Upper lobe of left lung (tissue), 6 donors: ENCODE data around the gene OXCT1. TPM values are rescaled to one million over a fixed set of nuclear protein-coding genes. Genes with fewer than 3 reads are reported as not detected.
A peak's percentile ranks its signal among the peaks of the same experiment; 100 is the strongest.

Experiments
- ATAC-seq, 2 donors: fragments of 200-7000 bp; cut with Tn5 transposase; one replicate each; pipeline ENCODE4 v1.9.1; 2022; ENCODE audit warnings: mild to moderate bottlenecking in 2 of 2, moderate library complexity in 2 of 2; ENCODE audit not compliant: low FRiP score in 2 of 2
- DNase-seq, 2 donors: peaks; one replicate each; pipeline ENCODE4 v3.0.0-alpha.2; 2019 to 2020
- H3K27ac ChIP-seq, 4 donors: fragments of 200-600 bp; sonication (generic); one replicate each; pipeline ENCODE4 v1.5.1; 2016 to 2019
- H3K27me3 ChIP-seq, 4 donors: fragments of 200-600 bp; sonication (generic); one replicate each; pipeline ENCODE4 v1.5.1; 2017 to 2019
- H3K36me3 ChIP-seq, 4 donors: fragments of 200-600 bp; sonication (generic); one replicate each; pipeline ENCODE4 v1.5.1; 2016 to 2019
- H3K4me1 ChIP-seq, 4 donors: fragments of 200-600 bp; sonication (generic); one replicate each; pipeline ENCODE4 v1.5.1; 2018 to 2019
- H3K4me3 ChIP-seq, 4 donors: fragments of 200-600 bp; sonication (generic); one replicate each; pipeline ENCODE4 v1.5.1; 2017 to 2019; ENCODE audit warnings: mild to moderate bottlenecking in 2 of 4, moderate library complexity in 1 of 4
- H3K9me3 ChIP-seq, 4 donors: fragments of 200-600 bp; sonication (generic); one replicate each; pipeline ENCODE4 v1.5.1; 2018 to 2019
- EP300 ChIP-seq, 4 donors: sonication (generic); formaldehyde crosslinking; IDR thresholded peaks; one replicate each; pipeline ENCODE4 v1.5.1; 2017; ENCODE audit warnings: antibody characterized with exemption in 4 of 4, control low read depth in 2 of 4
- POLR2A ChIP-seq, 4 donors: fragments of 450-650 bp; IDR thresholded peaks; one replicate each; pipeline ENCODE4 v1.5.1; 2016 to 2017; ENCODE audit warnings: antibody characterized with exemption in 4 of 4, mild to moderate bottlenecking in 2 of 4
- POLR2AphosphoS5 ChIP-seq, 2 donors: sonication (generic); formaldehyde crosslinking; IDR thresholded peaks; one replicate each; pipeline ENCODE4 v1.5.1; 2017; ENCODE audit warnings: antibody characterized with exemption in 2 of 2
- WGBS, 2 donors: methylation state at CpG; one replicate each; pipeline ENCODE4 v1.1.5; 2017 to 2018; 5-methylcytosine and 5-hydroxymethylcytosine counted together
- total RNA-seq, 6 donors: library from RNA; depleted of rRNA in 4 of 6; stranded (reverse); fragments of >200 nt in 4 of 6; gene quantifications; one replicate each; pipeline versions ENCODE4 v1.1.0 to v1.2.1, GENCODE V29; 2016 to 2021
- TF ChIP-seq, protein P1 (sequence below), 6 experiments: fragments of 450-650 bp in 4 of 6; fragments of 200-600 bp in 2 of 6; sonication (generic) in 2 of 6; IDR thresholded peaks; one replicate each; pipeline ENCODE4 v1.5.1; 2016 to 2019; ENCODE audit warnings: antibody characterized with exemption in 6 of 6
- donor health status: DM: no; HTN: no; CAD: no; lungs with moderate emphysema.
- donor health status: DM: no; HTN: yes; CAD: no; lungs with severe emphysema.

The OXCT1 gene
- total RNA-seq, 6 donors from 2014 or later = 6.4 to 16.3 (median 12.1) TPM

GRCh38 chr5:41903892-41904799 is 33.9 kb upstream of the OXCT1 start, which contains the start of gene RIMOC1:
Gene RIMOC1 (plus strand): TSS chr5:41904344. CDS start chr5:41904368, 24 bp downstream.
- Histone ChIP-seq H3K4me1 (peaks cover 15 to 27% (median 25%) of the 10 kb centered on the region in 4 donors), H3K9me3 (no peaks in the 10 kb centered on the region), H3K27me3 (no peaks in the 10 kb centered on the region), H3K27ac (peak within 1 kb of the TSS; percentile 86 to 93 (median 91)), H3K36me3 (peaks cover 13 to 24% (median 14%) of the 10 kb centered on the region in 4 donors), H3K4me3 (peak within 1 kb of the TSS; percentile 57 to 78 (median 74))
- DNase-seq = peak; percentile 99
- ATAC-seq = peak; percentile 99 to 100
- TF ChIP-seq, protein P1, sequence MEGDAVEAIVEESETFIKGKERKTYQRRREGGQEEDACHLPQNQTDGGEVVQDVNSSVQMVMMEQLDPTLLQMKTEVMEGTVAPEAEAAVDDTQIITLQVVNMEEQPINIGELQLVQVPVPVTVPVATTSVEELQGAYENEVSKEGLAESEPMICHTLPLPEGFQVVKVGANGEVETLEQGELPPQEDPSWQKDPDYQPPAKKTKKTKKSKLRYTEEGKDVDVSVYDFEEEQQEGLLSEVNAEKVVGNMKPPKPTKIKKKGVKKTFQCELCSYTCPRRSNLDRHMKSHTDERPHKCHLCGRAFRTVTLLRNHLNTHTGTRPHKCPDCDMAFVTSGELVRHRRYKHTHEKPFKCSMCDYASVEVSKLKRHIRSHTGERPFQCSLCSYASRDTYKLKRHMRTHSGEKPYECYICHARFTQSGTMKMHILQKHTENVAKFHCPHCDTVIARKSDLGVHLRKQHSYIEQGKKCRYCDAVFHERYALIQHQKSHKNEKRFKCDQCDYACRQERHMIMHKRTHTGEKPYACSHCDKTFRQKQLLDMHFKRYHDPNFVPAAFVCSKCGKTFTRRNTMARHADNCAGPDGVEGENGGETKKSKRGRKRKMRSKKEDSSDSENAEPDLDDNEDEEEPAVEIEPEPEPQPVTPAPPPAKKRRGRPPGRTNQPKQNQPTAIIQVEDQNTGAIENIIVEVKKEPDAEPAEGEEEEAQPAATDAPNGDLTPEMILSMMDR (IDR thresholded peaks at IDR 0.05) = peak in 1 of 6 experiments; percentile 17
- TF ChIP-seq POLR2AphosphoS5 (IDR thresholded peaks at IDR 0.05) (peak; percentile 94), POLR2A (IDR thresholded peaks at IDR 0.05) (peak; percentile 42 to 95 (median 71)), EP300 (IDR thresholded peaks at IDR 0.05) (peak in 1 of 4 donors; percentile 76)
- WGBS, 2 donors = 0 to 1% methylated on average over 20 to 51 of the region's 55 CpGs

GRCh38 chr5:41903382-41903891 is 33.2 kb upstream of the OXCT1 start:
- Histone ChIP-seq H3K27ac (peak overlapping the region; percentile 86 to 93 (median 91)), H3K27me3 (no peaks in the 10 kb centered on the region), H3K4me1 (peaks cover 15 to 27% (median 25%) of the 10 kb centered on the region in 4 donors), H3K36me3 (peaks cover 6 to 17% (median 8%) of the 10 kb centered on the region in 4 donors), H3K4me3 (peak overlapping the region; percentile 7 to 76 (median 64)), H3K9me3 (no peaks in the 10 kb centered on the region)
- peak in 1 of 4 donors; percentile 6 for TF ChIP-seq EP300 (IDR thresholded peaks at IDR 0.05)
- TF ChIP-seq, protein P1 (IDR thresholded peaks at IDR 0.05) = no peak
- ATAC-seq (no peak), DNase-seq (no peak)
- WGBS, 2 donors = 42 to 44% methylated on average over 8 of the region's 8 CpGs

GRCh38 chr5:41896230-41896629 is 26.0 kb upstream of the OXCT1 start:
- TF ChIP-seq POLR2A (IDR thresholded peaks at IDR 0.05) = no peak
- no peak for TF ChIP-seq EP300 (IDR thresholded peaks at IDR 0.05)
- TF ChIP-seq, protein P1 (IDR thresholded peaks at IDR 0.05) = no peak
- no peak for TF ChIP-seq POLR2AphosphoS5 (IDR thresholded peaks at IDR 0.05)
- Histone ChIP-seq H3K36me3 (no peaks in the 10 kb centered on the region), H3K27ac (no peak overlapping the region), H3K4me1 (no peaks in the 10 kb centered on the region), H3K9me3 (no peaks in the 10 kb centered on the region), H3K27me3 (no peaks in the 10 kb centered on the region), H3K4me3 (no peak overlapping the region)
- 21 to 23% methylated on average over 2 of the region's 2 CpGs for WGBS, 2 donors
- DNase-seq (no peak), ATAC-seq (no peak)

DNA sequence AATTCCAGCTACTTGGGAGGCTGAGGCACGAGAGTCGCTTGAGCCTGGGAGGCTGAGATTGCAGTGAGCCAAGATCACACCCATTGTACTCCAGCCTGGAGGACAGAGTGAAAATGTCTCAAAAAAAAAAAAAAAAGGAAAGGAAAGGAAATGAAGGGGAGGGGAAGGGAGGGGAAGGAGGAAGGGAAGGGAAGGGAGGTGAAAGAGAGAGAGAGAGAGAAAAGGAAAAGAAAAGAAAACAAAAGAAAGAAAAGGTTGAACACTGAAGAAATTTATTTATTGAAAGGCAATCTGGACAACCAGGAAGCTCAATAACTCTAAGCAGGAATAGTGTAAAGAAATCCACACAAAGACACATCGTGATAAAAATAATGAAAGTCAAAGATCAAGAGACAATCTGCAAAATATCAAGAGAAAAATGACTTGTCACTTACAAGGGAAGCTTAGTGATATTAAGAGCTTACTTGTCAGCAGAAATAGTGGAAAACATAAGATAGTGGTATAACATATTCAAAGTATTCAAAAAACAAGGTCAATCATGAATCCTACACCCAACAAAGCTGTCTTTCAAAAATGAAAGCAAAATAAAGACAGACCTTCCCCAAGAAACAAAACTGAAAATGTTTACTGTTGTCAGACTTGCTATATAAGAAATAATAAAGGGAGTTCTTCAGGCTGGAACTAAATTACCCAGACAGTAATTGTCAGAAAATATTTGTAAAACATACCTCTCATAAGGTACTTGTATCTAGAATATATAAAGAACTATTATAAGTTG is 23.0 kb upstream of the OXCT1 start:
- ATAC-seq = no peak
- WGBS, 2 donors = 76 to 88% methylated on average over 3 of the region's 3 CpGs
- no peaks in the 10 kb centered on the region for H3K4me1 ChIP-seq

More for the DNA sequence above, 23.0 kb upstream of the OXCT1 start:
- no peaks in the 10 kb centered on the region for H3K36me3 ChIP-seq
- no peak overlapping the region for H3K27ac ChIP-seq
- no peak overlapping the region for H3K4me3 ChIP-seq
- H3K27me3 ChIP-seq = no peaks in the 10 kb centered on the region
- no peak for DNase-seq
- H3K9me3 ChIP-seq = no peaks in the 10 kb centered on the region
- TF ChIP-seq EP300 (IDR thresholded peaks at IDR 0.05) = no peak
- TF ChIP-seq, protein P1 (IDR thresholded peaks at IDR 0.05) = no peak
- no peak for TF ChIP-seq POLR2A (IDR thresholded peaks at IDR 0.05)
- no peak for TF ChIP-seq POLR2AphosphoS5 (IDR thresholded peaks at IDR 0.05)
